HG02870 (cell line): ENCODE data around the gene DNMT3A.

Experiments
- ATAC-seq: cut with Tn5 transposase; IDR thresholded peaks from one replicate; pipeline ENCODE4 v1.9.1; 2021; ENCODE audit warnings: mild to moderate bottlenecking, moderate library complexity; ENCODE audit not compliant: unreplicated experiment

Gene DNMT3A

GRCh38 chr2:25328152-25329085, 13.3 kb downstream of the DNMT3A start:
- no peak for ATAC-seq

- no peak for ATAC-seq
These were observed 15.3 kb downstream of the DNMT3A start for GRCh38 chr2:25326326-25327013.

DNA sequence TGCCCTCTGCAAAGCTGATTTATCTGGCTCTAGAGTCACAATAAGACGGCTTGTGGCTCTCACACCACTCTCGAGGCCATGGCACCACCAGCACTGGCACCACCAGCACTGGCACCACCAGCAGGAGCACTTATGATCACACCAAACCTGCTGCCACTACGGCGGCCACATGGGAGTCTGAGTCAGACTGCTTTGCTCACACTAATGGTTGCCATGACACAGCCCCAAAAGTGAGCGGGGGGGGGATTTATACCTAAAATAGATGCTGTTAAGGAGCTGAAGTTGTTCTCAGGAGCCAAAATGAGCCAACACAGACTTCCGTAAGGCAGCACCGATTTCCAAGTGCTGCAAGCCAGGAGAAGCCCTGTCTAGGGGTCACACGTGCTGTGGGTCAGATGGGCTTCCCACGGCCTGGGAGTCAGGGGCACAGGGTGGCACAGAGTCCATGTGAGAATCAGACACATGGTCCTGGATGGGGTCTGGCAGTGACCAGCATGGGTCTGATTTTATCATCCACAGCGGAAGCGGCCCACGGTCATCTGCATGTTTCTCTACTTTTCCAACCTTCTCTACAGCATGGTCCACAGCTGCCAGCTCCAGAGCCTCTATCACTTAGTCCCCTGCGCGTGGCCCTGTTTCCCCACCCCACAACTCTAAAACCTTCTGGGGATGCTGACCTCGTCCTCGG, 16.7 kb downstream of the DNMT3A start:
- no peak for ATAC-seq

- ATAC-seq, result no peak
These were observed 17.5 kb downstream of the DNMT3A start for GRCh38 chr2:25324251-25324650.

GRCh38 chr2:25323610-25324189, 18.0 kb downstream of the DNMT3A start:
- ATAC-seq, result no peak

- ATAC-seq, result no peak
These were observed 18.6 kb downstream of the DNMT3A start for GRCh38 chr2:25323042-25323514.

- ATAC-seq, result no peak
These were observed 19.4 kb downstream of the DNMT3A start for GRCh38 chr2:25322312-25322711.

- no peak for ATAC-seq
These were observed 21.6 kb downstream of the DNMT3A start for GRCh38 chr2:25320077-25320476.

- no peak for ATAC-seq
These were observed 25.6 kb downstream of the DNMT3A start for GRCh38 chr2:25316101-25316500.

GRCh38 chr2:25315316-25315680, 26.4 kb downstream of the DNMT3A start:
- no peak for ATAC-seq

DNA sequence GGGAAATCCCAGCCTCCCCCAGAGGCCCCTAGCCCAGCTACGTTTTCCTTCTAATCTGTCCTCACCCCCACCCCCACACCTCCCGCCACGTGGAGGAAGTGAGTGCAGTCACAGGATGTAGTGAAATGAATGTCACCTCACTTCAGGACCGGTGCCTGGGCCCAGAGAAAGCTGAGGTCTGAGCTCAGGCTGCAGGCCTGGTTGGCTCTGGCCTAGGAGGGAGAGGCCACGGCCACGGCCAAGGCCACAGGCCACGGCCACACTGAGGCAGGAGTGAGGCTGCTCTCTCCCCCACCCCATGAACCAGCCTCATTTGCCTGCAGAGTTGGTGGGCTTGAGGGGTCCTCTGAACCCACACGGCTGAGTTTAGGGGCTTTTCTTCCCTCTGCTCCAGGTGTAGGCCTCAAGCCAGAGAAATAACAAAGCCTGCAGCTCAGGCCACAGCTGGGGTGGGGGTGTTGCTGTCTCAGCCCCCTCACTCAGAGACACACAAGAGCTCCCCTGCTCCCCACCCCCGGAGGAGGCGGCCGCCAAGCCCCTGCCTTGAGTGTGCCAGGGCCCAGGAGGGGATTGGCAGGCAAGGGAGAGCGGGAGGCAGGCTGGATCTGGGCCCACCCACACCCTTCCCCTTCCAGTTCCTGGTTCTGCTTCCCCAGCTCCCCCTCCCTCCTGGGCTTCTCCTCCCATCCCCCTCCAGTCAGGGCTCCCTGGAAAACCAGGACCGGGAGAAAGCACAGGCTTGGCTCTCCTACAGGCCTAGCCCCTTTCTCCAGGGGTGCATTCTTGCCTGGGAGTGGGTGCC, 27.0 kb downstream of the DNMT3A start:
- ATAC-seq, result peak; percentile 91

GRCh38 chr2:25313711-25314513, 27.8 kb downstream of the DNMT3A start:
- ATAC-seq, result no peak

DNA sequence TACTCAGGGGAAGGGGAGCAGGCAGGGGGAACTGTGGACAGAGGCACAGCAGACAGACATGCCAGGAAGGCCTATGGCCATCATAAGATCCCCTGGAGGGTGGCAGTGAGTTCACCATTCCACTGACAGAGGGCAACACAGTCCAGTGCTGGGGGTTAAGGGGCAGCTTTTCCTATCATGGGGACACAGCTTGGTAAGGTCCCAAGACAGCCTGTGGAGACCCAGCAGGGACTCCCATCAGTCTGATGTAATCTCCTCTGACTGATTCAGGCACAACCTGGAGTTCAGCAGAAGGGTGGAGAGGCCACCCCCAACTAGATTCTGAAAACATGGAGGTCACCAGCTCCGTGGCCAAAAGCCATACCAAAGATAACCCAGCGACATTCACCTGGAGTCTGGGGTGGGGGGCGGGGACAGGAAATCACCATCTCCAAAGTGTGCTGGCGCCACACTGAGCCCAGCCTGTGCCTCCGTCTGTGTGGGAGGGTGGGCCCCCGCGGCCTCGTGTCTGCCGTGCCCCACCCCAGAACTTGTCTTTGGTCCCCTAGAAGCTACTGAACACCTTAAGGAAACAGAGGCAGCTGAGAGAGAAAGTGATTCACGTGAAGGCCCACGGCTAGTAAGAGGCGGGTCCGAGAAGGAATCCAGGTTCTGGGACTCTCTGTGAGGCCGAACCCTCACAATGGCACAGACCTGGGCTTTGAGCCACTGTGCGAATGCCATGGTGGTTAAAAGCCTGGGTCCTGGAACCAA, 28.6 kb downstream of the DNMT3A start:
- no peak for ATAC-seq

DNA sequence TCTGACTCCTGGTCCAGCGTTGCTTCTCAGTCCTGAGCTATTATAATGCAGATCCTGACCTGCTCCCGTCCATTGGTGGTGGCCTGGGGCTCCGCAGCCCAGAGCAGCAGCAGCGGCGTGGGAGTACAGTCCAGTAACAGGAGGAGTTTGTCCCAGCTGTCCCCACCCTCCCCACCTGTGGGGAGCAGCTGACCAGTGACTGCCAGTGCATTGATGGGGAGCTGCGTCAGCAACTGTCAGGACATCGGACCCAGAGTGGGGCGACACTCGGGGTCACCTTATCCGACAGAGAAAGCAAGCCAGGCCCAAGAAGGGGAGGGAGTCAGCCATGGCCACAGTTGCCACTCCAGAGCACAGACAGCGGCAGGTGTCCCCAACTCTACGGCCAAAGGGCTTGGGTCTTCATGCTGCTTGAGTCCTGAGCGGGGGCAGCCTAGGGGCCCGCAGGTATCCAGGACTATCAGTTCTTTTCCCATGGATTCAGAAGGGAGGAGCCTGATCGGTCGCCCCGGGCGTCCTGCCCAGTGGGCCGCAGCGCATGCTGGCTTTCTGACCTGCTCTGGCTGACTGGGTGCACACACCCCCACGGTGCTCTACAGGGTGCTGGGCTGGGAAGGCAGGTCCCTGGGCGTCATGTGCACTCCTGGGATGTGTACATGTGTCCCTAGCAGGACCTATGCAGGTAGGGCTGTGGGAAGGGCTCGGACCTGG, 29.7 kb downstream of the DNMT3A start:
- ATAC-seq, result no peak

DNA sequence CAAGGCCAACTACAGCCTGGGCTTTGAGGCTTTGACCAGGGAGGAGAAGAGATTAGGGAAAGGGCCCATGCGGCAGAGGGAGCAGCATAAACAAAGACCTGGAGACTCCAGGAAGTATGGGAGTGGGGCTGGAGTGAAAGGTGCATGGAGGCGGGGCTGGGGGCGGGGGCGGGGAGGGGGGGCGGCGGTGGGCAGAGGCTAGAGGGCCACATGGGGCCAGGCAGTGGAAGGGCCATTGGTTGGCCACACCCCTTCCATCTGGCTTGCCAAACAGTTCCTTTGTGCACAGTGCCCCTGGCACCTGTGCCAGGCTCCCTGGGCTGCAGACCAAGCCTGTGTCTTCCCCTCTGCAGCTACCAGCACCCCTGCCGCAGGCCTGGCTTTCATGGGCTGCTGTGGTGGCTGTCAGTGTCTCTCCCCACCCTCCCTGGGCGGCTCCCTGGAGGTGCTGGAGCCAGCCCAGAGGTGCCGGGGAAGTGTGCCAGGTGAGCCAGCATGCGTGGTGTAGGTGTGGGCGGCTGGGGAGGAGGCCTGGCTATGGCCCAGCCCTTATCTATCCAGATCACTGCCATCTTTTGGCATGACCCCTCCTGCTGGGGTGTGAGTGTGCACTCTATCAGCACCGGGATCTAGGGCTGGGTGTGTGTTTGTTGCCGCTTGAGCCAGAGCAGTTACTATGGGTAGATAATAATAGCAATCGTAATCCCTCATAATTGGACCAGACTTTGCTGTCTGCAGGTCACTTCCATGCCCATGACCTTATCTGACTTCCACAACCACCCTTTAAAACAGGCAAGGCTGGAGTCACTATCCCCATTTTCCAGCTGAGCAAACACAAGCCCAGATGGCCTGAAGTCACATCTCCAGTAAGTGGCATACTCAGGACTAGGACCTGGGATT, 30.5 kb downstream of the DNMT3A start:
- ATAC-seq, result no peak

GRCh38 chr2:25310709-25310964, 31.1 kb downstream of the DNMT3A start:
- no peak for ATAC-seq

- no peak for ATAC-seq
These were observed 32.3 kb downstream of the DNMT3A start for GRCh38 chr2:25309402-25309801.
